ENCODE data around the gene NEDD8.

Gene NEDD8

DNA sequence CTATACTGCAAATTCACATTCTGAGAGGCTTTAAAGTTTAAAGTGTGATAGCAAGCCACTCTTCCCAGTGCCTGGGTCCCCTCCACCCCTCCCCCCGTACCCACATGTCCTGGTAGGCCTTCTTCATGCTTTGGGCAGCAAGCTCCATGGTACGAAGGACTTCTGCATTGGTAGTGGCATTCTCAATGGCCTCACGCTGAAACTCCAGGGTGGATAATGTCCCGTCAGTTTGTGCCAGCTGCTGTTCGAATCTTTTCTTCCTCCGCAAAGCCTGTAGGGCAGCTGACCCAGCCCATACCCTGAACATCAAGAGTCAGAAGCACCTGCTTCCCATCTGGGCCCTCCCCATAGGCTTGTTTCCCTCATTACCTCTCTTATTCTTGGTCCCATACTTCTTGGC, 20.9 kb downstream of the NEDD8 start:
- Histone ChIP-seq H3K36me3 (ENCODE audit: insufficient read depth, low read length) (peaks cover 57% of the 10 kb centered on the region), H2AFZ (ENCODE audit: low read length) (no peak overlapping the region), H3K79me2 (ENCODE audit: insufficient read depth, low read length) (no peaks in the 10 kb centered on the region; the same call in 1 of the 2 replicates), H4K20me1 (ENCODE audit: insufficient read depth, low read length) (no peaks in the 10 kb centered on the region), H3K4me2 (ENCODE audit: low read length) (no peak overlapping the region), H3K27me3 (ENCODE audit: insufficient read depth, low read length) (no peaks in the 10 kb centered on the region), H3K4me1 (ENCODE audit: insufficient read depth, low read length, severe bottlenecking) (peaks cover 31% of the 10 kb centered on the region), H3K27ac (ENCODE audit: low read depth, low read length, poor library complexity, severe bottlenecking) (no peak overlapping the region), H3K9me3 (ENCODE audit: low read length) (no peaks in the 10 kb centered on the region), H3F3A (ENCODE audit: insufficient read depth, low read length) (peaks cover 9% of the 10 kb centered on the region), H3K9ac (ENCODE audit: low read length) (no peak overlapping the region), H3K9me2 (ENCODE audit: low read depth, low read length) (no peaks in the 10 kb centered on the region), H3K4me3 (ENCODE audit: low read depth, low read length, poor library complexity, severe bottlenecking) (no peak overlapping the region)
- TF ChIP-seq EZH2 (IDR thresholded peaks at IDR 0.05; ENCODE audit: borderline replicate concordance, low read length): no peak
- TF ChIP-seq, protein P1, sequence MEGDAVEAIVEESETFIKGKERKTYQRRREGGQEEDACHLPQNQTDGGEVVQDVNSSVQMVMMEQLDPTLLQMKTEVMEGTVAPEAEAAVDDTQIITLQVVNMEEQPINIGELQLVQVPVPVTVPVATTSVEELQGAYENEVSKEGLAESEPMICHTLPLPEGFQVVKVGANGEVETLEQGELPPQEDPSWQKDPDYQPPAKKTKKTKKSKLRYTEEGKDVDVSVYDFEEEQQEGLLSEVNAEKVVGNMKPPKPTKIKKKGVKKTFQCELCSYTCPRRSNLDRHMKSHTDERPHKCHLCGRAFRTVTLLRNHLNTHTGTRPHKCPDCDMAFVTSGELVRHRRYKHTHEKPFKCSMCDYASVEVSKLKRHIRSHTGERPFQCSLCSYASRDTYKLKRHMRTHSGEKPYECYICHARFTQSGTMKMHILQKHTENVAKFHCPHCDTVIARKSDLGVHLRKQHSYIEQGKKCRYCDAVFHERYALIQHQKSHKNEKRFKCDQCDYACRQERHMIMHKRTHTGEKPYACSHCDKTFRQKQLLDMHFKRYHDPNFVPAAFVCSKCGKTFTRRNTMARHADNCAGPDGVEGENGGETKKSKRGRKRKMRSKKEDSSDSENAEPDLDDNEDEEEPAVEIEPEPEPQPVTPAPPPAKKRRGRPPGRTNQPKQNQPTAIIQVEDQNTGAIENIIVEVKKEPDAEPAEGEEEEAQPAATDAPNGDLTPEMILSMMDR (IDR thresholded peaks at IDR 0.05; ENCODE audit: low read length): no peak

DNA sequence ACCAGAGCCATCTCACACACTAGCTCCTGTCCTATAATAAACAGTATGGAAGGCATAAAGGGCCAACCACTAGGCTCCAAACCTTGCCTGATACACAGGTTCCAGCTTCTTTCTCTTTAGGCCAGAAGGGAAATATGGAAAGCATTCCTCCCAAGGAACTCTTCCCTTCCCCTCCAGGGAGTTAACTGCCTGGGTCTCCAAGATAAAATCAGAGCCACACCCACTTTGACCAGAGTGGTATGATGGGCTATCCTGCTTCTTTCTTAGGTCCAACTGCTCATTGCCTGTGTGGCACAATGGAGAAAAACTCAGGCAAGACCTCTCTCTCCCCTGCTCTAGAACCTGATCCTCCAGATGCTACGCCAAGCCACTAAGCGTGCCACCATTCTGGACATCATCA, 24.5 kb downstream of the NEDD8 start:
- H3K36me3 ChIP-seq (ENCODE audit: insufficient read depth, low read length): peaks cover 80% of the 10 kb centered on the region
- TF ChIP-seq, protein P1 (IDR thresholded peaks at IDR 0.05; ENCODE audit: low read length): no peak
- TF ChIP-seq EZH2 (IDR thresholded peaks at IDR 0.05; ENCODE audit: borderline replicate concordance, low read length): no peak
- no peaks in the 10 kb centered on the region for H4K20me1 ChIP-seq (ENCODE audit: insufficient read depth, low read length)
- H3K79me2 ChIP-seq (ENCODE audit: insufficient read depth, low read length): no peaks in the 10 kb centered on the region; the same call in 1 of the 2 replicates
- no peak overlapping the region for H3K9ac ChIP-seq (ENCODE audit: low read length)
- no peak overlapping the region for H3K4me3 ChIP-seq (ENCODE audit: low read depth, low read length, poor library complexity, severe bottlenecking)
- peaks cover 7% of the 10 kb centered on the region for H3K4me1 ChIP-seq (ENCODE audit: insufficient read depth, low read length, severe bottlenecking)
- no peaks in the 10 kb centered on the region for H3K9me3 ChIP-seq (ENCODE audit: low read length)
- no peaks in the 10 kb centered on the region for H3K9me2 ChIP-seq (ENCODE audit: low read depth, low read length)
- H3K4me2 ChIP-seq (ENCODE audit: low read length): no peak overlapping the region
- no peaks in the 10 kb centered on the region for H3K27me3 ChIP-seq (ENCODE audit: insufficient read depth, low read length)
- H3F3A ChIP-seq (ENCODE audit: insufficient read depth, low read length): no peaks in the 10 kb centered on the region
- no peak overlapping the region for H3K27ac ChIP-seq (ENCODE audit: low read depth, low read length, poor library complexity, severe bottlenecking)
- no peak overlapping the region for H2AFZ ChIP-seq (ENCODE audit: low read length)

DNA sequence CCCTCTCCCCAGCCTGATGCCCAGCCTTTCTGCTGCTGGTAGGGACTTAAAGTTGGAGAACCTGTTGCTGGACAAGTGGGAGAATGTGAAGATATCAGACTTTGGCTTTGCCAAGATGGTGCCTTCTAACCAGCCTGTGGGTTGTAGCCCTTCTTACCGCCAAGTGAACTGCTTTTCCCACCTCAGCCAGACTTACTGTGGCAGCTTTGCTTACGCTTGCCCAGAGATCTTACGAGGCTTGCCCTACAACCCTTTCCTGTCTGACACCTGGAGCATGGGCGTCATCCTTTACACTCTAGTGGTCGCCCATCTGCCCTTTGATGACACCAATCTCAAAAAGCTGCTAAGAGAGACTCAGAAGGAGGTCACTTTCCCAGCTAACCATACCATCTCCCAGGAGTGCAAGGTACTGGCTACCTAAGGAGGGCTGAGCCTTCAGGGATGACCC, 25.0 kb downstream of the NEDD8 start:
- no peak overlapping the region for H3K9ac ChIP-seq (ENCODE audit: low read length)
- H3K4me2 ChIP-seq (ENCODE audit: low read length): no peak overlapping the region
- H3K36me3 ChIP-seq (ENCODE audit: insufficient read depth, low read length): peaks cover 85% of the 10 kb centered on the region

More for the DNA sequence above, 25.0 kb downstream of the NEDD8 start:
- peaks cover 3% of the 10 kb centered on the region for H3K4me1 ChIP-seq (ENCODE audit: insufficient read depth, low read length, severe bottlenecking)
- H3K9me3 ChIP-seq (ENCODE audit: low read length): no peaks in the 10 kb centered on the region
- no peak overlapping the region for H3K27ac ChIP-seq (ENCODE audit: low read depth, low read length, poor library complexity, severe bottlenecking)
- no peak for TF ChIP-seq EZH2 (IDR thresholded peaks at IDR 0.05; ENCODE audit: borderline replicate concordance, low read length)
- TF ChIP-seq, protein P1 (IDR thresholded peaks at IDR 0.05; ENCODE audit: low read length): no peak
- H3F3A ChIP-seq (ENCODE audit: insufficient read depth, low read length): no peaks in the 10 kb centered on the region
- no peaks in the 10 kb centered on the region for H4K20me1 ChIP-seq (ENCODE audit: insufficient read depth, low read length)
- no peak overlapping the region for H3K4me3 ChIP-seq (ENCODE audit: low read depth, low read length, poor library complexity, severe bottlenecking)
- no peak overlapping the region for H2AFZ ChIP-seq (ENCODE audit: low read length)
- no peaks in the 10 kb centered on the region; the same call in 1 of the 2 replicates for H3K79me2 ChIP-seq (ENCODE audit: insufficient read depth, low read length)
- H3K9me2 ChIP-seq (ENCODE audit: low read depth, low read length): no peaks in the 10 kb centered on the region
- no peaks in the 10 kb centered on the region for H3K27me3 ChIP-seq (ENCODE audit: insufficient read depth, low read length)
